NB4 (cell line): ENCODE data around the gene HYLS1.

Experiments
- CTCF ChIP-seq: IDR thresholded peaks from one replicate; pipeline ENCODE4 v1.5.1; 2012; ENCODE audit warnings: low read depth, low read length
- MAX ChIP-seq: IDR thresholded peaks from 2 replicates; pipeline ENCODE4 v1.6.1; 2011; ENCODE audit warnings: low read depth, low read length
- POLR2A ChIP-seq: IDR thresholded peaks from 2 replicates; pipeline ENCODE4 v1.6.1; 2011; ENCODE audit warnings: mild to moderate bottlenecking; ENCODE audit not compliant: insufficient read length; ENCODE audit errors: extremely low read depth

GRCh38 chr11:125930076-125930450 lies 42.6 kb downstream of the HYLS1 start:
- TF ChIP-seq CTCF (no peak), POLR2A (no peak), MAX (no peak)
